IPS DF 6.9 (cell line): Measurements from ENCODE around the gene CA11.

ENCODE experiments used
- DNase-seq: peaks from one replicate; pipeline ENCODE4 v3.0.0-alpha.2; 2013; ENCODE audit warnings: low read depth, low spot score
- H3K27ac ChIP-seq: one replicate; pipeline ENCODE4 v1.5.1; 2013; ENCODE audit warnings: low read length, control low read depth
- H3K27me3 ChIP-seq: 2 replicates; pipeline ENCODE4 v1.6.1; 2013; ENCODE audit warnings: mild to moderate bottlenecking, low read length; ENCODE audit not compliant: control insufficient read depth, insufficient read depth
- H3K36me3 ChIP-seq: 2 replicates; pipeline ENCODE4 v1.6.1; 2013; ENCODE audit warnings: low read length; ENCODE audit not compliant: control insufficient read depth, insufficient read depth
- H3K4me1 ChIP-seq: 2 replicates; pipeline ENCODE4 v1.6.1; 2013; ENCODE audit warnings: low read length; ENCODE audit not compliant: control insufficient read depth, insufficient read depth
- H3K4me3 ChIP-seq: 2 replicates; pipeline ENCODE4 v1.5.1; 2013; ENCODE audit warnings: mild to moderate bottlenecking, low read length
- H3K9me3 ChIP-seq: 2 replicates; pipeline ENCODE4 v1.6.1; 2013; ENCODE audit warnings: low read length, inconsistent platforms; ENCODE audit not compliant: control insufficient read depth, insufficient read depth
- WGBS: extraction: QIAGEN DNeasy Blood & Tissue Kit; methylation state at CpG from one replicate; pipeline ENCODE4 v1.1.7; 2013; ENCODE audit warnings: mixed read lengths, missing lambda C conversion rate; ENCODE audit not compliant: insufficient read length, insufficient coverage; 5-methylcytosine and 5-hydroxymethylcytosine counted together

Gene CA11

DNA sequence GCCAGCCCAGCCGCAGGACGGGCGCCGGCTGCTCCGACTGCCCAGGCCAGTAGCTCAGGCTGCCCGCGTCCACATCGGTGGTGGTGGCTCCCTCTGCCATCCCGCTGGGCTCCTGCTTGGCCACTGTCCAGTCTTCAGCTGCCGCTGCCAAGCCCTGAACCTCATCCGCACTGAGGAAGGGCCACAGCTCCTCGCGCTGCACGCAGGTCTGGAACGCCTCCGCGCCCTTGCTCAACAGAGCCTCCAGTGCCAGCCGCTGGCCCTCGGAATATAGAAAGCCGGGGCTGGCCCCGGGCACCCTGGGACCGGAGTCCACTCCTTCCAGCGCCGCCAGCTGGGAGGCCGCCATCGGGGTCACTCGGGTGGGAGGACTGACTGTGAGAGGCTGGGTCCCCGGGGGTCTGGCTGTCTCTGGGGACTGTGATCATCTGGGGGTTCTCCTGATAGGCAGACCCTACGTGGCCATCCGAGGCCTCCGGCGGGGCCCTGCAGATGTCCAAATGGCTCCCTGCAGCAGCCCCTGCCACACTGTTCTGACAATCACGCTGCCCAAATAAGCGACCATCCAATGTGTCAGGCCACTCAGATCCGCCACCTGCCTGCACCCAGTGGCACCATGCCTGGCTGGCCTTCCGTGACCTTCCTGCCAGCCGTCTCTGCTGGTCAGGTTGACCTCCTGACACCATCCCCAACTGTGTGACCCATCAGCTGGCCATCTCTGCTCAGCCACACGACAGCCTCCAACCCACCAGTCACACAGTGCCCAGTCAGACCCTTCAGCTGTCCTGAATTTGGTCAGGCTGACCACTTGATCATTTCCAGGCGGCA, 32.7 kb downstream of the CA11 start:
- no peak for DNase-seq
- Histone ChIP-seq H3K4me1 (peaks cover 6% of the 10 kb centered on the region), H3K27me3 (no peaks in the 10 kb centered on the region), H3K27ac (no peak overlapping the region), H3K4me3 (no peak overlapping the region), H3K9me3 (no peaks in the 10 kb centered on the region), H3K36me3 (peaks cover 21% of the 10 kb centered on the region)
- no CpG with 5 or more reads among the region's 39 CpGs for WGBS

DNA sequence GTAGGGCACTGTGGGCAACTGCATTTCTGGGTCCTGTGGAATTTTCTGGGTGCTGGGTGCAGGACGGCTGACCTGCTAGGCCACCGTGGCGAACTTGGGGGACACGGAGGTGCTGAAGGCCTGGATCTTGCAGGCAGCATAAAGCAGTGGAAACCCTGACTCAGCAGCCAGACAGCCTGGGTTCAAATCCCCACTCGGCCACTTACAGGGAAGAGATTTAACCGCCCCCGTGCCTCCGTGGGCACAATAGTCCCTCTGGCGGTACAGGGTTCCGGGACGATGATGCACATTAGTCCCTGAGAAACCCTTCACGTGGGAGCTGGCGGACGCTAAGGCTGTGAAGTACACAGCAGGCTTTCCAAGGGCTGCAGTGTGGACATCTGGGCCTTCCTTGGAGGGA, 34.1 kb downstream of the CA11 start:
- no peak for DNase-seq
- Histone ChIP-seq H3K27me3 (no peaks in the 10 kb centered on the region), H3K4me1 (peaks cover 6% of the 10 kb centered on the region), H3K36me3 (peaks cover 17% of the 10 kb centered on the region), H3K9me3 (no peaks in the 10 kb centered on the region), H3K4me3 (no peak overlapping the region), H3K27ac (no peak overlapping the region)
- WGBS: no CpG with 5 or more reads among the region's 14 CpGs

DNA sequence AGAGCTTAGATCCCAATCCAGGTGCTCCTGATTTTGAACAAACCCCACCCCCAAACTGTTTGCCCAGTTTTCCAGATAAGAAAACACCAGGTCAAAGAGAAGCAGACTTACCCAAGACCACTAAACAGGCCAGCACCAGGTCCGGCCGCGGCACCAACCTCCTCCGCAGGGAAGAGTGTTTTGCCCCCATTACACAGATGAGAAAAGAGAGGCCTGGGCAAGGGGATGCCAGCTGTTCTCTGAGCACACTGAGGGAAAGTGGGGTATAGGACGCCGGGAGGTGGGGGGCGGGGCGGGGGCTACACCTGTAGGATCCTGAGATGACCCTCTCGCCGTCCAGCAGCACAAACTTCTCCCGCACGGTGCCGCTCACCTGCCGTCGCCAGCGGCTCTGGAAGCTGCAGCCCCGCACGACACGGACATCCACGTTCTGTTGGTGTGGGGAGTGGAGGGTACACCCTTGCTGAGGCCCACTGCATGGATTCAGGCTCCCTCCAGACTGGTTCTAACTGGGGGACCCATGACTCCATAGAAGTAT, 36.3 kb downstream of the CA11 start:
- Histone ChIP-seq H3K27ac (no peak overlapping the region), H3K36me3 (no peaks in the 10 kb centered on the region), H3K4me1 (peaks cover 3% of the 10 kb centered on the region; the same call in 1 of the 2 replicates), H3K4me3 (no peak overlapping the region), H3K9me3 (no peaks in the 10 kb centered on the region), H3K27me3 (no peaks in the 10 kb centered on the region)
- no CpG with 5 or more reads among the region's 20 CpGs for WGBS
- no peak for DNase-seq

DNA sequence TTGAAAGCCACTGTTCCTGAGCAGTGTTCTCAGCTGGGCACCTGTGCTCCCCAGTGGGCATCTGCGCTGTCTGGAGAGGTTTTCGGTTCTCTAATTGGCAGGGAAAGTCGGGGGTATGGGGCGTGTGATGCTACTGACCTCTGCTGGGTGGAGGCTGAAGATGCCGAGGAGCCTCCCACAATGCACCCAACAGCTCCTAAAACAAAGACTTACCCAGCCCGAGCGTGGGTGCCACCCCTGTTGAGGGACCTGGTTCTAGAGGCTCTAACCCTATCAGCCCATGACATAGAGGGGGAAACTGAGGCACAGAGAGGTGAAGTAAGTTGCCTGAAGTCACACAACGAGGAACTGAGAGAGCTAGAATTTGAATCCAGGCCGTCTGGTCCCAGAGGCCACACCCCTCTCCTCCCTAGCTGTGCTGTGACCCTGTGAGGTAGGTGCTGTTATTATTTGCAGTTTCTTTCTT, 37.2 kb downstream of the CA11 start:
- no peak overlapping the region for H3K27ac ChIP-seq
- no peaks in the 10 kb centered on the region for H3K36me3 ChIP-seq
- DNase-seq: no peak
- peaks cover 3% of the 10 kb centered on the region; the same call in 1 of the 2 replicates for H3K4me1 ChIP-seq
- no peak overlapping the region for H3K4me3 ChIP-seq
- no peaks in the 10 kb centered on the region for H3K27me3 ChIP-seq
- no peaks in the 10 kb centered on the region for H3K9me3 ChIP-seq
- WGBS: no CpG with 5 or more reads among the region's 9 CpGs

DNA sequence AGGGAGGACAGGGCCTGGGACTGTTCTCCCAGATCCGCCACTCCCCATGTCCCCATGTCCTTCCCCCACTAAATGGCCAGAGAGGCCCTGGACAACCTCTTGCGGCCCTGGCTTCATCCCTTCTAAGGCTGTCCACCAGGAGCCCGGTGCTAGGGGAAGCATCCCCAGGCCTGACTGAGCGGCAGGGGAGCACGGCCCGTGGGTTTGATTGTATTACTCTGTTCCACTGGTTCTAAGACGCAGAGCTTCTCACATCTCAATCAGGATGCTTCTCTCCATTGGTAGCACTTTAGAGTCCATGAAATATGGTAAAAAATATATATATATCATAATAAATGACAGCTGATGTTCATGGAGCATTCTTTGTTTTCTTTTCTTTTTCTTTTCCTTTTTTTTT, 38.6 kb downstream of the CA11 start:
- H3K27me3 ChIP-seq: no peaks in the 10 kb centered on the region
- no CpG with 5 or more reads among the region's 7 CpGs for whole genome bisulfite sequencing
- H3K36me3 ChIP-seq: no peaks in the 10 kb centered on the region
- peaks cover 2% of the 10 kb centered on the region; the same call in 1 of the 2 replicates for H3K4me1 ChIP-seq
- H3K9me3 ChIP-seq: no peaks in the 10 kb centered on the region
- no peak for DNase-seq
- H3K27ac ChIP-seq: no peak overlapping the region
- no peak overlapping the region for H3K4me3 ChIP-seq

DNA sequence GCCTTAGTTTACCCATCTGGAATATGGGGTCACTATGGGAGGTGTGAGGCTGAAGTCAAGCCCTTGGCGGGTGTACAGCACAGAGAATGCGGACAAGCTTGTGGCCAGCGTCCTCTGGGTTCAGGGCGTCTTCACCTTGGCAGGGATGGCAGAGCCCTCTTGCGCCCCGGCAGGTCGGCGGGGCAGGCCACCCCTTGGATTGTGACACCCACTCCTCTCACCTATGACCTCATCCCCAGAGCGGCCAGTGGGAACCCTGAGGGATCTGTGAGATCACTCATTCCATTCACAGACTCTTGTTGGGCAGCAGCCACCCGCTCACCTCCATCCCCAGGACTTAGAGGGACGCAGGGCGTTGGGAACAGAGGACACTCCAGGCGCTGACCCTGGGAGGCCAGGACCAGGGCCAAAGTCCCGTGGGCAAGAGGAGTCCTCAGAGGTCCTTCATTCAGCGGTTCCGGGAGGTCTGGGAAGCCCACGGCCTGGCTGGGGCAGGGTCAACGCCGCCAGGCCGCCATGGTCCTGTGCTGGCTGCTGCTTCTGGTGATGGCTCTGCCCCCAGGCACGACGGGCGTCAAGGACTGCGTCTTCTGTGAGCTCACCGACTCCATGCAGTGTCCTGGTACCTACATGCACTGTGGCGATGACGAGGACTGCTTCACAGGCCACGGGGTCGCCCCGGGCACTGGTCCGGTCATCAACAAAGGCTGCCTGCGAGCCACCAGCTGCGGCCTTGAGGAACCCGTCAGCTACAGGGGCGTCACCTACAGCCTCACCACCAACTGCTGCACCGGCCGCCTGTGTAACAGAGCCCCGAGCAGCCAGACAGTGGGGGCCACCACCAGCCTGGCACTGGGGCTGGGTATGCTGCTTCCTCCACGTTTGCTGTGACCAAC, 39.3 kb downstream of the CA11 start, which contains the start of gene SPACA4:
Gene SPACA4, plus strand, starts transcription at position 280 of the 896 bp plus-strand sequence. Its CDS starts 237 bp downstream, at position 517.
- Histone ChIP-seq H3K27me3 (no peaks in the 10 kb centered on the region), H3K36me3 (no peaks in the 10 kb centered on the region), H3K4me3 (no peak within 1 kb of the TSS), H3K9me3 (no peaks in the 10 kb centered on the region), H3K4me1 (peaks cover 2% of the 10 kb centered on the region; the same call in 1 of the 2 replicates), H3K27ac (no peak within 1 kb of the TSS)
- WGBS: no CpG with 5 or more reads among the region's 39 CpGs
- no peak for DNase-seq

DNA sequence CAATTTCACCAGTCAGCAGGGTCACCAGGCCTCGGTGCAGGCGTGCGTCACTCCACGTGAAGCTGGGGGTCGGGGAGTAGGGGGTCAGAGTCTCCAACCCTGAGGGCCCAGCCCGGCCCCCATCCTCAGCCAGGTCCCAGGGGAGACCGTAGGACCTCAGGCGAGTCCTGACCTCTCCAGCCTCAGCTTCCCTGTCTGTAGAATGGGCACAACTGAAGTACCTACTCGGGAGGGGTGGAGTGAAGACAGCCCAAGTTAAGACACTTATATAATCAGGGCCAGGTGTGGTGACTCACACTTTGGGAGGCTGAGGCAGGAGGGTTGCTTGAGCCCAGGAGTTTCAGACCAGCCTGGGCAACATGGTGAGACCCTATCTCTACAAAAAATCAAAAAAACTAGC, 42.1 kb downstream of the CA11 start:
- Histone ChIP-seq H3K9me3 (no peaks in the 10 kb centered on the region), H3K27ac (no peak overlapping the region), H3K4me1 (peaks cover under 1% of the 10 kb centered on the region; the same call in 1 of the 2 replicates), H3K36me3 (no peaks in the 10 kb centered on the region), H3K27me3 (no peaks in the 10 kb centered on the region), H3K4me3 (no peak overlapping the region)
- WGBS: no CpG with 5 or more reads among the region's 9 CpGs
- DNase-seq: no peak

DNA sequence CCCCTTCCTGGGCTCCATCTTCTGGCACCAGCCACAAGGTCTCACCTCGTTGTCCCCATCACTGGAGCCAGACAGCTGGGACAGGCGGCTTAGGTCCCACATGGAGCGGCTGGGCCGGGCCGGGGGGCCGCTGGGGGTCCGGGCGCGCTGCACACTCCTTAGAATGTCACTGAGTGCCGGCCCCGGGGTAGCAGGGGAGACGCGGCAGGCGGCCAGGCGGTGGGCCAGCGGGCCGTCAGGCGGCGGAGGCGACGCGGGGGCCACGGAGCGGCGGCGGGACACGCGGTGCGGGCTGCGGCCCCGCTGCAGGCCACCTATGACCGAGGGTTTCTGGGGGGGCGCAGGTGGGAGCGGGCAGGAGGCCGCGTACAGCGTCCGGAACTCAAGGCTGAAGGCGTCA, 42.5 kb downstream of the CA11 start:
- WGBS: no CpG with 5 or more reads among the region's 39 CpGs
- H3K9me3 ChIP-seq: no peaks in the 10 kb centered on the region
- H3K4me3 ChIP-seq: no peak overlapping the region
- no peaks in the 10 kb centered on the region for H3K36me3 ChIP-seq
- no peak for DNase-seq
- H3K27ac ChIP-seq: no peak overlapping the region
- H3K4me1 ChIP-seq: no peaks in the 10 kb centered on the region
- H3K27me3 ChIP-seq: no peaks in the 10 kb centered on the region

DNA sequence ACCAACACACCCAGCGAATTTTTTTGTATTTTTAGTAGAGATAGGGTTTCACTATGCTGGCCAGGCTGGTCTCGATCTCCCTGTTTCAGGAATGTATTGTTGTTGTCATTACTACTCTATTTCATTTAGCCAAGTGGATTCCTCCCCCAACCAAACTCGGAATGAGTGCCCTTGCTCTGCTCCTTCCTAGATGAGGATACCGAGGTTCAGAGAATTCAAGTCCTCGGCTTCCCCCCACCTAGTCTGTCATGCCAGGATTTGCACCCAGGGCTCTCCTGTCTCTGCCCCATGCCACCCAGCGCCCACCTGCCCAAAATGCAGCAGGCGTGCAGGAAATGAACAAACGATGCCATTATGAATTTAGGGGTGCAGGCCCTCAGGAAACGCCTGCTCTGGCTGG, 43.0 kb downstream of the CA11 start:
- Histone ChIP-seq H3K4me1 (no peaks in the 10 kb centered on the region), H3K9me3 (no peaks in the 10 kb centered on the region), H3K27ac (no peak overlapping the region), H3K36me3 (no peaks in the 10 kb centered on the region), H3K4me3 (no peak overlapping the region), H3K27me3 (no peaks in the 10 kb centered on the region)
- no peak for DNase-seq
- WGBS: no CpG with 5 or more reads among the region's 9 CpGs

DNA sequence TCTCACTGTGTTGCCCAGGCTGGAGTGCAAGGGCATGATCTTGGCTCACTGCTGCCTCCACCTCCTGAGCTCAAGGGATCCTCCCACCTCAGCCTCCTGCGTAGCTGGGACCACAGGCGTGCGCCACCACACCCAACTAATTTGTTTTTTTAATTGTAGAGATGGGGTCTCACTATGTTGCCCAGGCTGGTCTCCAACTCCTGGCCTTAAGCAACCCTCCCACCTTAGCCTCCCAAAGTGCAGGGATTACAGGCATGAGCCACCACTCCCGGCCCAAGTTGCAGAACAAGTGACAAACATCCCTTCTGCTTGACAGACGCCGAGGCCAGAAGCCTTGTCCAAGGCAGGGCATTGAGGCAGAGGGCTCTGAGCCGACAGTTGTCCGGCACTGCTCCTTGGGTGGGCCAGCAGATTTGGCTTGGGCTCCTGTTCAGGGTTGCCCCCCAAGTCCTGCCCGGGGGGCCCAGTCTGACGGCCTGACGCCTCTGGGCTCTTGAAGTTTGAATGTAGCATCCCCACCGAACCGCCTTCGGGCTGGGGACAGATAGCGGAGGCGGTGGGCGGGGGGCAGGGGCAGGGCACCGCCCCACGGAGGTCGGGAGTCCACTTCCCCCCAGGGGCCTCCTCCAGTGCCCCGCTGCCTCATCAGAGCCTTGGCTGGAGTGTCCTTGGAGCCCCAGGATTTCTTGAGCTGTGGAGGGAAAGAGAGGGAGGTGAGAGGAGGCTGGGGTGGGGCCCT, 45.1 kb downstream of the CA11 start:
- H3K27ac ChIP-seq: no peak overlapping the region
- H3K4me1 ChIP-seq: no peaks in the 10 kb centered on the region
- H3K27me3 ChIP-seq: no peaks in the 10 kb centered on the region
- no CpG with 5 or more reads among the region's 21 CpGs for WGBS
- no peak for DNase-seq
- H3K9me3 ChIP-seq: no peaks in the 10 kb centered on the region
- no peak overlapping the region for H3K4me3 ChIP-seq
- no peaks in the 10 kb centered on the region for H3K36me3 ChIP-seq
